Neural cell (in vitro differentiated cells): ENCODE data around the gene CHMP1A. TPM values are rescaled to one million over a fixed set of nuclear protein-coding genes. Genes with fewer than 3 reads are reported as not detected.

Experiments
- H2AFZ ChIP-seq: fragments of 200-600, 300-800 bp; sonication (generic), shearing (Covaris generic); 2 replicates; pipeline ENCODE4 v1.6.0; 2014; ENCODE audit warnings: low read depth, mild to moderate bottlenecking, antibody characterized with exemption, low read length, moderate library complexity
- H3F3A ChIP-seq: fragments of 200-600 bp; shearing (Covaris generic); 2 replicates; pipeline ENCODE4 v1.6.1; 2016; ENCODE audit warnings: mild to moderate bottlenecking, moderate library complexity, mixed read lengths, antibody characterized with exemption, low read length; ENCODE audit not compliant: insufficient read depth, poor library complexity, severe bottlenecking
- H3K27ac ChIP-seq: fragments of 200-600, 300-800 bp; sonication (generic), shearing (Covaris generic); 2 replicates; pipeline ENCODE4 v1.5.1; 2014; ENCODE audit warnings: mild to moderate bottlenecking, low read length, moderate library complexity
- H3K27me3 ChIP-seq: fragments of 300-800, 200-600 bp; sonication (generic), shearing (Covaris generic); 2 replicates; pipeline ENCODE4 v1.6.0; 2014; ENCODE audit warnings: mild to moderate bottlenecking, low read depth, low read length, moderate library complexity; ENCODE audit not compliant: insufficient read depth
- H3K36me3 ChIP-seq: fragments of 300-800, 200-600 bp; sonication (generic), shearing (Covaris generic); 2 replicates; pipeline ENCODE4 v1.5.1; 2014; ENCODE audit warnings: mild to moderate bottlenecking, antibody characterized with exemption, low read length, moderate library complexity; ENCODE audit not compliant: insufficient read depth
- H3K4me2 ChIP-seq: fragments of 300-800, 200-600 bp; sonication (generic), shearing (Covaris generic); 2 replicates; pipeline ENCODE4 v1.6.0; 2014; ENCODE audit warnings: mild to moderate bottlenecking, low read length
- H3K4me3 ChIP-seq: fragments of 300-800, 200-600 bp; sonication (generic), shearing (Covaris generic); 2 replicates; pipeline ENCODE4 v1.5.1; 2014; ENCODE audit warnings: mild to moderate bottlenecking, low read length, moderate library complexity
- H3K79me2 ChIP-seq: fragments of 200-600 bp; shearing (Covaris generic); replicated peaks from 2 replicates; pipeline ENCODE4 v1.6.0; 2014; ENCODE audit warnings: mild to moderate bottlenecking, low read length, moderate library complexity; ENCODE audit not compliant: insufficient read depth
- H3K9ac ChIP-seq: fragments of 300-800, 200-600 bp; sonication (generic), shearing (Covaris generic); 2 replicates; pipeline ENCODE4 v1.6.1; 2016; ENCODE audit warnings: mild to moderate bottlenecking, low read length, mixed read lengths
- H3K9me2 ChIP-seq: fragments of 200-600 bp; shearing (Covaris generic); 2 replicates; pipeline ENCODE4 v1.6.1; 2016; ENCODE audit warnings: mild to moderate bottlenecking, low read length, mixed read lengths; ENCODE audit not compliant: insufficient read depth
- H3K9me3 ChIP-seq: fragments of 200-600, 300-800 bp; sonication (generic), shearing (Covaris generic); 2 replicates; pipeline ENCODE4 v1.6.1; 2016; ENCODE audit warnings: mild to moderate bottlenecking, mixed run types, low read length, moderate library complexity, mixed read lengths
- H4K20me1 ChIP-seq: fragments of 200-600 bp; shearing (Covaris generic); 2 replicates; pipeline ENCODE4 v1.6.1; 2016; ENCODE audit warnings: mild to moderate bottlenecking, mixed run types; ENCODE audit not compliant: insufficient read depth
- CTCF ChIP-seq: fragments of 450-650 bp; IDR thresholded peaks from 2 replicates; pipeline ENCODE4 v1.5.1; 2014; ENCODE audit warnings: antibody characterized with exemption, mild to moderate bottlenecking, moderate library complexity; ENCODE audit not compliant: poor library complexity, severe bottlenecking
- EP300 ChIP-seq: fragments of 450-650 bp; conservative IDR thresholded peaks from 2 replicates; pipeline ENCODE4 v1.6.1; 2014; ENCODE audit warnings: antibody characterized with exemption, mild to moderate bottlenecking, moderate library complexity; ENCODE audit not compliant: poor library complexity, severe bottlenecking
- EZH2 ChIP-seq: fragments of 200-600, 300-800 bp; shearing (Covaris generic), sonication (generic); IDR thresholded peaks from 2 replicates; pipeline ENCODE4 v1.6.1; 2014; ENCODE audit warnings: antibody characterized with exemption, low read length, borderline replicate concordance, mild to moderate bottlenecking; ENCODE audit not compliant: insufficient read depth, poor library complexity, severe bottlenecking
- MXI1 ChIP-seq: fragments of 450-650 bp; conservative IDR thresholded peaks from 2 replicates; pipeline ENCODE4 v1.6.1; 2014; ENCODE audit warnings: antibody characterized with exemption, mild to moderate bottlenecking; ENCODE audit not compliant: poor library complexity, severe bottlenecking
- POLR2AphosphoS5 ChIP-seq: IDR thresholded peaks from 2 replicates; pipeline ENCODE4 v1.6.1; 2012
- RAD21 ChIP-seq: fragments of 450-650 bp; conservative IDR thresholded peaks from 2 replicates; pipeline ENCODE4 v1.6.1; 2014; ENCODE audit warnings: antibody characterized with exemption, mild to moderate bottlenecking, moderate library complexity
- REST ChIP-seq: IDR thresholded peaks from 2 replicates; pipeline ENCODE4 v1.6.1; 2012; ENCODE audit warnings: borderline replicate concordance
- SMC3 ChIP-seq: fragments of 450-650 bp; conservative IDR thresholded peaks from 2 replicates; pipeline ENCODE4 v1.6.1; 2014; ENCODE audit warnings: antibody characterized with exemption, mild to moderate bottlenecking, moderate library complexity; ENCODE audit not compliant: poor library complexity
- TAF1 ChIP-seq: IDR thresholded peaks from 2 replicates; pipeline ENCODE4 v1.6.1; 2012; ENCODE audit warnings: low read depth
- polyA plus RNA-seq: library from polyadenylated mRNA; depleted of rRNA; stranded (reverse); fragments of >200 nt; gene quantifications from 2 replicates; pipeline ENCODE4 v1.2.3, GENCODE V29; 2014

CHMP1A gene
- polyA plus RNA-seq, 1 donor from 2014 or later = 113 TPM

GRCh38 chr16:89661215-89661614, 3.7 kb upstream of the CHMP1A start:
- no peaks in the 10 kb centered on the region for H4K20me1 ChIP-seq
- H3K4me2 ChIP-seq = no peak overlapping the region
- TF ChIP-seq REST = no peak
- TF ChIP-seq EP300 = no peak
- TF ChIP-seq TAF1 = no peak
- no peak for TF ChIP-seq CTCF
- no peak for TF ChIP-seq EZH2
- TF ChIP-seq RAD21 = no peak
- no peak for TF ChIP-seq MXI1
- TF ChIP-seq SMC3 = no peak
- TF ChIP-seq POLR2AphosphoS5 = no peak
- H2AFZ ChIP-seq = no peak overlapping the region
- peaks cover 26% of the 10 kb centered on the region for H3K79me2 ChIP-seq
- H3K27me3 ChIP-seq = no peaks in the 10 kb centered on the region
- H3K9me2 ChIP-seq = no peaks in the 10 kb centered on the region
- H3F3A ChIP-seq = no peaks in the 10 kb centered on the region
- no peak overlapping the region for H3K4me3 ChIP-seq
- H3K27ac ChIP-seq = no peak overlapping the region
- H3K9me3 ChIP-seq = no peaks in the 10 kb centered on the region
- no peak overlapping the region for H3K9ac ChIP-seq
- H3K36me3 ChIP-seq = peaks cover 11% of the 10 kb centered on the region

- Histone ChIP-seq H3K79me2 (peaks cover 30% of the 10 kb centered on the region), H2AFZ (no peak overlapping the region), H3K4me2 (no peak overlapping the region), H4K20me1 (no peaks in the 10 kb centered on the region), H3K9ac (no peak overlapping the region), H3K4me3 (no peak overlapping the region), H3K9me2 (no peaks in the 10 kb centered on the region), H3K27me3 (no peaks in the 10 kb centered on the region), H3F3A (no peaks in the 10 kb centered on the region), H3K9me3 (no peaks in the 10 kb centered on the region), H3K27ac (no peak overlapping the region), H3K36me3 (peaks cover 11% of the 10 kb centered on the region)
- TF ChIP-seq CTCF (no peak), EZH2 (no peak), REST (no peak), EP300 (no peak), RAD21 (no peak), MXI1 (no peak), POLR2AphosphoS5 (no peak), SMC3 (no peak), TAF1 (no peak)
Observed at GRCh38 chr16:89660146-89660545, 2.6 kb upstream of the CHMP1A start.
